ENCODE measurements around the gene CACNG3.
"Not testable (repeated sequence)": the region's sequence is repeated elsewhere in the genome, so short reads cannot be mapped to it uniquely, and the experiment has no call there.

The CACNG3 gene

DNA sequence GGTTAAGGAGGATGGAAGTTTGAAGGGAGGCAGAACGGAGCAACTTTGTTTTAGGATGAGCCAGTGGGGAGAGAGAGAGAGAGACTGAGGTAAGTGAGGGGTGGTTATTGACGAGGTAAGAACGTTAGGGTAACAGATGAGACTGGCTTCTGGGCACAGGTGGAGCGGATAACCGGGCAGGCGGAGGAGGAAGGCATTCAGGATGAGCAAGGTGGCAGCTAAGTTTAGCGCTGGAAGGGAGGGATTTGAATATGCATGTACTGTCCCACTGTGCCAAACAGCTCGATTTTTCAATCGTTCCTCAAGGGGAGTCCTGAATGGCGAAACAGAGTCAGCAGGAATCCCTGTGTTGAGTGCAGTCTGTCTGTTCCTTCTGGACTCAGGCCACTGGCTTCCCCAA is 35.8 kb downstream of the CACNG3 start:
- no peak for DNase-seq
- no peak overlapping the region for H3K4me3 ChIP-seq (ENCODE audit: control insufficient read depth in 1 of 7, extremely low read depth in 1 of 7, insufficient read depth in 4 of 7, low read depth in 2 of 7, low read length in 6 of 7)
- H3K27me3 ChIP-seq (replicated peaks in 2 of 5; ENCODE audit: control insufficient read depth in 4 of 5, insufficient read depth in 5 of 5, low read length in 4 of 5) = peaks cover 0 to 21% (median 8%) of the 10 kb centered on the region in 5 experiments
- H3K4me1 ChIP-seq (ENCODE audit: control extremely low read depth in 1 of 4, control insufficient read depth in 4 of 4, insufficient read depth in 4 of 4, low read length in 3 of 4) = no peaks in the 10 kb centered on the region
- H3K27ac ChIP-seq (ENCODE audit: insufficient read depth in 1 of 2, low read depth in 1 of 2, low read length in 2 of 2, poor library complexity in 1 of 2, severe bottlenecking in 2 of 2) = no peak overlapping the region
- no peaks in the 10 kb centered on the region for H3K36me3 ChIP-seq (ENCODE audit: control insufficient read depth in 4 of 4, insufficient read depth in 4 of 4, low read length in 3 of 4)
- CTCF ChIA-PET = no interaction called here
- peaks cover 0 to 2% (median 0%) of the 10 kb centered on the region in 5 experiments for H3K9me3 ChIP-seq (ENCODE audit: control extremely low read depth in 1 of 5, control insufficient read depth in 4 of 5, insufficient read depth in 2 of 5, low read depth in 1 of 5, low read length in 4 of 5)
- WGBS (ENCODE audit: insufficient coverage) = 70% methylated on average over 10 of the region's 10 CpGs
- POLR2A ChIA-PET = no interaction called here

DNA sequence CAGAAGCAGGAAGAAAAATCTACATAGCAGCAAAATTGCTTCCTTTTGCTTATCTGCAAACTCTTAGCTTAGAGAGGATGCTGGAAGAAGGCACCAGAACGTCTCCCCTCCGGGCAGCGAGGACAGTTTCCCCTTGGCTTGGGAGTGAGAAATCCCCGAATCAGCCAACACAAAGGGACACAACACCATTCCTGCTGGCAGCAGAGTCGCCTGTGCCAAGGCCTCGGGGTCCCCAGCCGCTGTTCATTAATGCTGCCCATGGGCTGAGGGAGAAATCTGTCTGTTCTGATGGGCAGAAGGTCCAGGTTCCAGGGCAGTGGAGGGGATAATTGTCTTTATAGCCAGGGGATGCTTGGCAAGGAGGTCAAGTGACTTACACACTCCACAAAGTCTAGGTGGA is 38.0 kb downstream of the CACNG3 start:
- Histone ChIP-seq H3K27me3 (replicated peaks in 2 of 5; ENCODE audit: control insufficient read depth in 4 of 5, insufficient read depth in 5 of 5, low read length in 4 of 5) (peaks cover 0 to 21% (median 8%) of the 10 kb centered on the region in 5 experiments), H3K4me3 (ENCODE audit: control insufficient read depth in 1 of 7, extremely low read depth in 1 of 7, insufficient read depth in 4 of 7, low read depth in 2 of 7, low read length in 6 of 7) (no peak overlapping the region), H3K36me3 (ENCODE audit: control insufficient read depth in 4 of 4, insufficient read depth in 4 of 4, low read length in 3 of 4) (no peaks in the 10 kb centered on the region), H3K9me3 (ENCODE audit: control extremely low read depth in 1 of 5, control insufficient read depth in 4 of 5, insufficient read depth in 2 of 5, low read depth in 1 of 5, low read length in 4 of 5) (peaks cover 0 to 2% (median 0%) of the 10 kb centered on the region in 5 experiments), H3K27ac (ENCODE audit: insufficient read depth in 1 of 2, low read depth in 1 of 2, low read length in 2 of 2, poor library complexity in 1 of 2, severe bottlenecking in 2 of 2) (no peak overlapping the region), H3K4me1 (ENCODE audit: control extremely low read depth in 1 of 4, control insufficient read depth in 4 of 4, insufficient read depth in 4 of 4, low read length in 3 of 4) (no peaks in the 10 kb centered on the region)
- DNase-seq = no peak
- WGBS (ENCODE audit: insufficient coverage) = 55% methylated on average over 4 of the region's 7 CpGs
- ChIA-PET POLR2A (no interaction called here), CTCF (no interaction called here)

DNA sequence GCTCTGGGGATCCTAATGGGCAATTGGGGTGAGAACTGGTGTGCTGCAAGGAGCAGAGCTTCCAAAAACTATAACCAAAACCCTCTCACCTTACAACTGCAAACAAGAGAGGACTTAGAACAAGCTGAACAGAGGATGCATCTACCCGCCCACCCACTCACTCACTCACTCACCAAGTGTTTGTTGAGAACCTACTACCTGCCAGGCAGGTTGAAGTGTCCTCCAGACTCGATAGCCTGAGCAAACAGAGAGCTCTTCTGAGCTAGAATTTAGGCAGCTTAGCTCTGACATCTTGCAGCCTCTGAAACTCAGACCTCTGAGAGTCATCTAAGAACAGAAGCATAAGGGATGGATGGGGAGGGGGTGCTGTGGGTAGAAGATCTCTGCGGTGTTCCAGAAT is 41.2 kb downstream of the CACNG3 start:
- CTCF ChIA-PET = no interaction called here

DNA sequence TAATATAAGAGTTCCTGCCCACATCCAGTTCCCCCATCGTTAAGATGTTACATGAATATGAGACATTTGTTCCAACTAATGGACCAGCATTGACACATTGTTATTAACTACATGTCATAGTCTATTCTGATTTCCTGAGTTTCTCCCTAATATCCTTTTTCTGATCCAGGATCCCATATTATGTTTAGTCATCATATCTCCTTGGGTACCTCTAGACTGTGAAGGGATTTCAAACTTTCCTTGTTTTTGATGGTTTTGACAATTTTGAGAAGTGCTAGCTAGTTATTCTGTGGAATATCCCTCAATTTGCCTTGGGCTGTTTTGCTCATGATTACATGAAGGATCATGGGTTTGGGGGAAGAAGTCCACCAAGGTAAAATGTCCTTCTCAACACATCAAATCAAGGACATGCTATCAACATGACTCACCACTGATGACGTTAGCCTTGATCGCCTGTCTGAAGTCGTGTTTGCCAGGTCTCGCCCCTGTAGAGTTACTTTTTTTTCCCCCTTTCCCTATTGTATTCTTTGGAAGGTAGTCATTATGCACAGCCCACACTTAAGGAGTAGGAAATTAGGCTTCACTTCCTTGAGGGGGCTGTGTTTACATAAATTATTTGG is 42.5 kb downstream of the CACNG3 start:
- no peaks in the 10 kb centered on the region for H3K36me3 ChIP-seq (ENCODE audit: control insufficient read depth in 4 of 4, insufficient read depth in 4 of 4, low read length in 3 of 4)
- WGBS (ENCODE audit: insufficient coverage) = 93% methylated on average over 3 of the region's 5 CpGs
- H3K9me3 ChIP-seq (ENCODE audit: control extremely low read depth in 1 of 5, control insufficient read depth in 4 of 5, insufficient read depth in 2 of 5, low read depth in 1 of 5, low read length in 4 of 5) = peaks cover 0 to 2% (median 0%) of the 10 kb centered on the region in 5 experiments
- CTCF ChIA-PET = no interaction called here
- no peak overlapping the region for H3K27ac ChIP-seq (ENCODE audit: insufficient read depth in 1 of 2, low read depth in 1 of 2, low read length in 2 of 2, poor library complexity in 1 of 2, severe bottlenecking in 2 of 2)
- H3K27me3 ChIP-seq (replicated peaks in 2 of 5; ENCODE audit: control insufficient read depth in 4 of 5, insufficient read depth in 5 of 5, low read length in 4 of 5) = peaks cover 1 to 10% (median 4%) of the 10 kb centered on the region in 5 experiments
- POLR2A ChIA-PET = no interaction called here
- no peak for DNase-seq
- H3K4me1 ChIP-seq (ENCODE audit: control extremely low read depth in 1 of 4, control insufficient read depth in 4 of 4, insufficient read depth in 4 of 4, low read length in 3 of 4) = no peaks in the 10 kb centered on the region
- H3K4me3 ChIP-seq (ENCODE audit: control insufficient read depth in 1 of 7, extremely low read depth in 1 of 7, insufficient read depth in 4 of 7, low read depth in 2 of 7, low read length in 6 of 7) = no peak overlapping the region

More for the DNA sequence above, 41.2 kb downstream of the CACNG3 start:
- POLR2A ChIA-PET = no interaction called here
- DNase-seq = no peak
- Histone ChIP-seq H3K36me3 (ENCODE audit: control insufficient read depth in 4 of 4, insufficient read depth in 4 of 4, low read length in 3 of 4) (no peaks in the 10 kb centered on the region), H3K4me3 (ENCODE audit: control insufficient read depth in 1 of 7, extremely low read depth in 1 of 7, insufficient read depth in 4 of 7, low read depth in 2 of 7, low read length in 6 of 7) (no peak overlapping the region), H3K4me1 (ENCODE audit: control extremely low read depth in 1 of 4, control insufficient read depth in 4 of 4, insufficient read depth in 4 of 4, low read length in 3 of 4) (no peaks in the 10 kb centered on the region), H3K9me3 (ENCODE audit: control extremely low read depth in 1 of 5, control insufficient read depth in 4 of 5, insufficient read depth in 2 of 5, low read depth in 1 of 5, low read length in 4 of 5) (peaks cover 0 to 2% (median 0%) of the 10 kb centered on the region in 5 experiments), H3K27me3 (replicated peaks in 2 of 5; ENCODE audit: control insufficient read depth in 4 of 5, insufficient read depth in 5 of 5, low read length in 4 of 5) (peaks cover 1 to 13% (median 4%) of the 10 kb centered on the region in 5 experiments), H3K27ac (ENCODE audit: insufficient read depth in 1 of 2, low read depth in 1 of 2, low read length in 2 of 2, poor library complexity in 1 of 2, severe bottlenecking in 2 of 2) (no peak overlapping the region)
- WGBS (ENCODE audit: insufficient coverage) = 77% methylated on average over 2 of the region's 3 CpGs

DNA sequence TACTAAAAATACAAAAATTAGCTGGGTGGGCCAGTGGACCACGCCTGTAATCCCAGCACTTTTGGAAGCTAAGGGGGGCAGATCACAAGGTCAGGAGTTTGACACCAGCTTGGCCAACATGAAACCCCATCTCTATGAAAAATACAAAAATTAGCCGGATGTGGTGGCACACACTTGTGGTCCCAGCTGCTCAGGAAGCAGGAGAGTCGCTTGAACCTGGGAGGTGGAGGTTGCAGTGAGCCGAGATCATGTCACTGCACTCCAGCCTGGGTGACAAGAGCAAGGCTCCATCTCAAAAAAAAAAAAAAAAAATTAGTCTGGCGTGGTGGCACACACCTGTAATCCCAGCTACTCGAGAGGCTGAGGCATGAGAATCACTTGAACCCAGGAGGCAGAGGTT is 44.6 kb downstream of the CACNG3 start:
- 95% methylated on average over 5 of the region's 6 CpGs for WGBS (ENCODE audit: insufficient coverage)
- H3K9me3 ChIP-seq (ENCODE audit: control extremely low read depth in 1 of 5, control insufficient read depth in 4 of 5, insufficient read depth in 2 of 5, low read depth in 1 of 5, low read length in 4 of 5); H3K4me1 ChIP-seq (ENCODE audit: control extremely low read depth in 1 of 4, control insufficient read depth in 4 of 4, insufficient read depth in 4 of 4, low read length in 3 of 4); DNase-seq; H3K36me3 ChIP-seq (ENCODE audit: control insufficient read depth in 4 of 4, insufficient read depth in 4 of 4, low read length in 3 of 4); H3K27ac ChIP-seq (ENCODE audit: insufficient read depth in 1 of 2, low read depth in 1 of 2, low read length in 2 of 2, poor library complexity in 1 of 2, severe bottlenecking in 2 of 2); H3K27me3 ChIP-seq (replicated peaks in 2 of 5; ENCODE audit: control insufficient read depth in 4 of 5, insufficient read depth in 5 of 5, low read length in 4 of 5); POLR2A ChIA-PET; H3K4me3 ChIP-seq (ENCODE audit: control insufficient read depth in 1 of 7, extremely low read depth in 1 of 7, insufficient read depth in 4 of 7, low read depth in 2 of 7, low read length in 6 of 7): not testable (repeated sequence)
- CTCF ChIA-PET = interaction anchor here (0.6 kb wide), 2 partner anchors 207 to 218 kb away, joined by 3 to 4 read pairs; no protein-coding TSS in a partner anchor

DNA sequence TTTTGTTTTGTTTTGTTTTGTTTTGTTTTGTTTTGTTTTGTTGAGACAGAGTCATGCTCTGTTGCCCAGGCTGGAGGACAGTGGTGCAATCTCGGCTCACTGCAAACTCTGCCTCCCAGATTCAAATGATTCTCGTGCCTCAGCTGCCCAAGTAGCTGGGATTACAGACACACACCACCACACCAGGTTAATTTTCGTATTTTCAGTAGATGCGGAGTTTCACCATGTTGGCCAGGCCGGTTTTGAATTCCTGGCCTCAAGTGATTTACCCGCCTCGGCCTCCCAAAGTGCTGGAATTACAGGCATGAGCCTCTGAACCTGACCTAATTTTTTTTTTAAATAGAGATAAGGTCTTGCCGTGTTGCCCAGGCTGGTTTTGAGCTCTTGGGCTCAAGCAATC is 46.5 kb downstream of the CACNG3 start:
- ChIA-PET CTCF (no interaction called here), POLR2A (no interaction called here)
- H3K9me3 ChIP-seq (ENCODE audit: control extremely low read depth in 1 of 5, control insufficient read depth in 4 of 5, insufficient read depth in 2 of 5, low read depth in 1 of 5, low read length in 4 of 5) = peaks cover 0 to 2% (median 0%) of the 10 kb centered on the region in 5 experiments
- peaks cover 0 to 2% (median 0%) of the 10 kb centered on the region in 5 experiments for H3K27me3 ChIP-seq (replicated peaks in 2 of 5; ENCODE audit: control insufficient read depth in 4 of 5, insufficient read depth in 5 of 5, low read length in 4 of 5)
- no peak overlapping the region for H3K27ac ChIP-seq (ENCODE audit: insufficient read depth in 1 of 2, low read depth in 1 of 2, low read length in 2 of 2, poor library complexity in 1 of 2, severe bottlenecking in 2 of 2)
- H3K4me1 ChIP-seq (ENCODE audit: control extremely low read depth in 1 of 4, control insufficient read depth in 4 of 4, insufficient read depth in 4 of 4, low read length in 3 of 4) = no peaks in the 10 kb centered on the region
- DNase-seq = no peak
- H3K36me3 ChIP-seq (ENCODE audit: control insufficient read depth in 4 of 4, insufficient read depth in 4 of 4, low read length in 3 of 4) = no peaks in the 10 kb centered on the region
- H3K4me3 ChIP-seq (ENCODE audit: control insufficient read depth in 1 of 7, extremely low read depth in 1 of 7, insufficient read depth in 4 of 7, low read depth in 2 of 7, low read length in 6 of 7) = no peak overlapping the region
- 93% methylated on average over 7 of the region's 8 CpGs for WGBS (ENCODE audit: insufficient coverage)

DNA sequence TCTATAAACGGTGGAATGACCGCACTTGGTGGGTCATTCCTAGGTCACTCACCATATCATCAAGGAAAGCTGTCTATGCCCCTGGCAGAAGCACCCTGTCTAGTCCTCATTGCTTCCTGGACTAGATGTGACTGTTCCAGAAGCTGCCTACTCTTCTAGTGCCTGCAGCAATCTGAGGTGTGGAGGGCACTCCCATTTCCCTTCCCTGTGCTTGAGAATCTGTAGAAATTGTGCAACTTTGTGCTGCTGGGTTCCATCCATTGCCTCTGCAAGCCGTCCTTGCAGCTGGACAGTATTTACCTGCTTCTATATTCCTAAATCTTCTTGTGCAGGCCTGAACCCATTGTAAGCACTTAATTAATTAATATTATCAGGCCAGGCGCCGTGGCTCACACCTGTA is 52.1 kb downstream of the CACNG3 start:
- Histone ChIP-seq H3K36me3 (ENCODE audit: control insufficient read depth in 4 of 4, insufficient read depth in 4 of 4, low read length in 3 of 4) (no peaks in the 10 kb centered on the region), H3K27ac (ENCODE audit: insufficient read depth in 1 of 2, low read depth in 1 of 2, low read length in 2 of 2, poor library complexity in 1 of 2, severe bottlenecking in 2 of 2) (no peak overlapping the region), H3K9me3 (ENCODE audit: control extremely low read depth in 1 of 5, control insufficient read depth in 4 of 5, insufficient read depth in 2 of 5, low read depth in 1 of 5, low read length in 4 of 5) (no peaks in the 10 kb centered on the region), H3K4me1 (ENCODE audit: control extremely low read depth in 1 of 4, control insufficient read depth in 4 of 4, insufficient read depth in 4 of 4, low read length in 3 of 4) (no peaks in the 10 kb centered on the region), H3K27me3 (replicated peaks in 2 of 5; ENCODE audit: control insufficient read depth in 4 of 5, insufficient read depth in 5 of 5, low read length in 4 of 5) (peaks cover 0 to 12% (median 3%) of the 10 kb centered on the region in 5 experiments), H3K4me3 (ENCODE audit: control insufficient read depth in 1 of 7, extremely low read depth in 1 of 7, insufficient read depth in 4 of 7, low read depth in 2 of 7, low read length in 6 of 7) (no peak overlapping the region)
- POLR2A ChIA-PET = no interaction called here
- WGBS (ENCODE audit: insufficient coverage) = no CpG with 5 or more reads among the region's 5 CpGs
- DNase-seq = no peak
- CTCF ChIA-PET = no interaction called here

All from common myeloid progenitor, CD34-positive (primary cell).